H9 (cell line): Measurements from ENCODE around the gene TSPAN4. TPM values are rescaled to one million over a fixed set of nuclear protein-coding genes. Genes with fewer than 3 reads are reported as not detected.

Experiments used
- DNase-seq: peaks from one replicate; pipeline ENCODE4 v3.0.0-alpha.2; 2017
- H2AFZ ChIP-seq: one replicate; pipeline ENCODE4 v1.6.1; 2013; ENCODE audit warnings: mild to moderate bottlenecking, low read length, control low read depth, moderate library complexity
- H2AK5ac ChIP-seq: 2 replicates; pipeline ENCODE4 v1.6.1; 2013; ENCODE audit warnings: low read length, control low read depth, mixed read lengths; ENCODE audit not compliant: insufficient read length
- H2BK120ac ChIP-seq: one replicate; pipeline ENCODE4 v1.6.1; 2013; ENCODE audit warnings: low read depth, mild to moderate bottlenecking, low read length, control low read depth, inconsistent platforms; ENCODE audit not compliant: poor library complexity, severe bottlenecking
- H2BK12ac ChIP-seq: 2 replicates; pipeline ENCODE4 v1.6.1; 2013; ENCODE audit warnings: low read length, control low read depth, mixed read lengths, low read depth; ENCODE audit not compliant: insufficient read length
- H2BK15ac ChIP-seq: 2 replicates; pipeline ENCODE4 v1.6.1; 2013; ENCODE audit warnings: low read depth, low read length, control low read depth
- H2BK20ac ChIP-seq: one replicate; pipeline ENCODE4 v1.6.1; 2013; ENCODE audit warnings: low read depth, mild to moderate bottlenecking, low read length, control low read depth, inconsistent platforms; ENCODE audit not compliant: poor library complexity, severe bottlenecking
- H2BK5ac ChIP-seq: 2 replicates; pipeline ENCODE4 v1.6.1; 2013; ENCODE audit warnings: low read length, control low read depth, mixed read lengths; ENCODE audit not compliant: insufficient read length
- H3K14ac ChIP-seq: 2 replicates; pipeline ENCODE4 v1.6.1; 2013; ENCODE audit warnings: low read length, control low read depth; ENCODE audit not compliant: insufficient read depth
- H3K18ac ChIP-seq: 2 replicates; pipeline ENCODE4 v1.6.1; 2013; ENCODE audit warnings: low read depth, mild to moderate bottlenecking, mixed read lengths, low read length, control low read depth; ENCODE audit not compliant: insufficient read length
- H3K23ac ChIP-seq: 2 replicates; pipeline ENCODE4 v1.6.1; 2013; ENCODE audit warnings: low read length, control low read depth, mixed read lengths, low read depth; ENCODE audit not compliant: insufficient read length
- H3K23me2 ChIP-seq: 2 replicates; pipeline ENCODE4 v1.6.1; 2013; ENCODE audit warnings: low read depth, mild to moderate bottlenecking, mixed read lengths, low read length, control low read depth; ENCODE audit not compliant: insufficient read length, poor library complexity, severe bottlenecking
- H3K27ac ChIP-seq: 2 replicates; pipeline ENCODE4 v1.5.1; 2013; ENCODE audit warnings: low read length, control low read depth, mixed read lengths, low read depth; ENCODE audit not compliant: insufficient read length
- H3K27me3 ChIP-seq: 2 replicates; pipeline ENCODE4 v1.6.1; 2013; ENCODE audit warnings: low read length, control low read depth, inconsistent platforms; ENCODE audit not compliant: insufficient read depth
- H3K4ac ChIP-seq: 2 replicates; pipeline ENCODE4 v1.6.1; 2013; ENCODE audit warnings: low read depth, mild to moderate bottlenecking, control low read depth, inconsistent platforms, low read length, moderate library complexity
- H3K4me1 ChIP-seq: 2 replicates; pipeline ENCODE4 v1.6.1; 2013; ENCODE audit warnings: low read length, control low read depth, inconsistent platforms; ENCODE audit not compliant: insufficient read depth
- H3K4me2 ChIP-seq: 2 replicates; pipeline ENCODE4 v1.6.1; 2013; ENCODE audit warnings: low read length, control low read depth, mixed read lengths; ENCODE audit not compliant: insufficient read length, insufficient read depth
- H3K56ac ChIP-seq: 2 replicates; pipeline ENCODE4 v1.6.1; 2013; ENCODE audit warnings: low read depth, mild to moderate bottlenecking, mixed read lengths, low read length, control low read depth; ENCODE audit not compliant: insufficient read length
- H3K79me1 ChIP-seq: 2 replicates; pipeline ENCODE4 v1.6.1; 2013; ENCODE audit warnings: low read depth, mild to moderate bottlenecking, moderate library complexity, low read length, control low read depth, inconsistent platforms; ENCODE audit not compliant: insufficient read depth, poor library complexity, severe bottlenecking
- H3K79me2 ChIP-seq: 2 replicates; pipeline ENCODE4 v1.6.1; 2013; ENCODE audit warnings: low read length, control low read depth, inconsistent platforms; ENCODE audit not compliant: insufficient read depth
- H3K9ac ChIP-seq: 2 replicates; pipeline ENCODE4 v1.6.1; 2013; ENCODE audit warnings: low read length, control low read depth, mixed read lengths; ENCODE audit not compliant: insufficient read length; ENCODE audit errors: extremely low read depth
- H3K9me3 ChIP-seq: one replicate; pipeline ENCODE4 v1.6.1; 2013; ENCODE audit warnings: low read depth, low read length, inconsistent platforms; ENCODE audit not compliant: control insufficient read depth
- H3T11ph ChIP-seq: one replicate; pipeline ENCODE4 v1.6.1; 2013; ENCODE audit warnings: mild to moderate bottlenecking, low read length, control low read depth, inconsistent platforms
- H4K20me1 ChIP-seq: one replicate; pipeline ENCODE4 v1.6.1; 2013; ENCODE audit not compliant: control insufficient read depth, insufficient read length, insufficient read depth
- H4K5ac ChIP-seq: 2 replicates; pipeline ENCODE4 v1.6.1; 2013; ENCODE audit warnings: low read depth, mild to moderate bottlenecking, mixed read lengths, low read length, control low read depth; ENCODE audit not compliant: insufficient read length
- H4K8ac ChIP-seq: replicated peaks from 2 replicates; pipeline ENCODE4 v1.6.1; 2013; ENCODE audit warnings: low read length, control low read depth, mixed read lengths, low read depth; ENCODE audit not compliant: insufficient read length
- H4K91ac ChIP-seq: 2 replicates; pipeline ENCODE4 v1.6.1; 2013; ENCODE audit warnings: low read depth, mild to moderate bottlenecking, moderate library complexity, mixed read lengths, low read length, control low read depth; ENCODE audit not compliant: insufficient read length
- H3K27ac Mint-ChIP-seq, 3 experiments: 2 replicates in 2 of 3; 3 replicates in 1 of 3; pipeline ENCODE4 v1.8.0; 2020 to 2021; ENCODE audit warnings: mixed read lengths in 3 of 3, mild to moderate bottlenecking in 1 of 3, moderate library complexity in 1 of 3
- H3K27me3 Mint-ChIP-seq: 2 replicates; pipeline ENCODE4 v1.8.0; 2021; ENCODE audit warnings: low read depth, mild to moderate bottlenecking, moderate library complexity, mixed read lengths
- H3K36me3 Mint-ChIP-seq, 3 experiments: 2 replicates in 2 of 3; 3 replicates in 1 of 3; pipeline ENCODE4 v1.8.0; 2020 to 2021; ENCODE audit warnings: low read depth in 3 of 3, mixed read lengths in 3 of 3; ENCODE audit not compliant: insufficient read depth in 1 of 3
- H3K4me1 Mint-ChIP-seq, 2 experiments: 2 replicates each; pipeline ENCODE4 v1.8.0; 2020; ENCODE audit warnings: mixed read lengths in 2 of 2
- H3K4me3 Mint-ChIP-seq, 2 experiments: 2 replicates in 1 of 2; 3 replicates in 1 of 2; pipeline ENCODE4 v1.8.0; 2020 to 2021; ENCODE audit warnings: mild to moderate bottlenecking in 2 of 2, mixed read lengths in 2 of 2, moderate library complexity in 1 of 2
- H3K9me3 Mint-ChIP-seq, 2 experiments: 2 replicates in 1 of 2; 3 replicates in 1 of 2; pipeline ENCODE4 v1.8.0; 2020; ENCODE audit warnings: mild to moderate bottlenecking in 2 of 2, mixed read lengths in 2 of 2, moderate library complexity in 1 of 2
- CTCF ChIP-seq: fragments of 200-600 bp; sonication (generic); conservative IDR thresholded peaks from 3 replicates; pipeline ENCODE4 v1.8.0; 2021; ENCODE audit warnings: antibody characterized with exemption, mild to moderate bottlenecking
- WGBS: extraction: QIAGEN DNeasy Blood & Tissue Kit; methylation state at CpG from one replicate; pipeline ENCODE4 v1.1.7; 2013; ENCODE audit warnings: missing lambda C conversion rate, low lambda C conversion rate, mixed read lengths; ENCODE audit not compliant: insufficient read length; ENCODE audit errors: extremely low coverage; 5-methylcytosine and 5-hydroxymethylcytosine counted together
- total RNA-seq: library from RNA; stranded (reverse); gene quantifications from 2 replicates; pipeline ENCODE4 v1.2.1, GENCODE V29; 2021

Gene TSPAN4
- total RNA-seq, 1 experiment from 2014 or later: 64.6 TPM

- Histone ChIP-seq H3K79me1 (no peaks in the 10 kb centered on the region), H3K14ac (no peak overlapping the region), H4K5ac (no peak overlapping the region), H2BK20ac (no peak overlapping the region), H2BK5ac (no peak overlapping the region), H2BK120ac (no peak overlapping the region), H4K20me1 (no peaks in the 10 kb centered on the region), H2BK12ac (no peak overlapping the region), H3K4ac (no peak overlapping the region), H2AFZ (no peak overlapping the region), H2AK5ac (no peak overlapping the region), H3K9ac (no peak overlapping the region), H3T11ph (no peak overlapping the region), H3K4me1 (no peaks in the 10 kb centered on the region), H3K23ac (no peak overlapping the region), H3K27me3 (no peaks in the 10 kb centered on the region), H3K23me2 (no peaks in the 10 kb centered on the region), H4K8ac (no peak overlapping the region), H2BK15ac (no peak overlapping the region), H3K56ac (no peak overlapping the region), H3K9me3 (no peaks in the 10 kb centered on the region), H3K27ac (no peak overlapping the region), H3K18ac (no peak overlapping the region), H3K79me2 (no peaks in the 10 kb centered on the region), H4K91ac (no peak overlapping the region), H3K4me2 (no peak overlapping the region)
- Mint-ChIP-seq H3K27me3 (peaks cover 3% of the 10 kb centered on the region; the same call in 1 of the 2 replicates), H3K27ac (peak overlapping the region in 1 of 3 experiments; percentile 68; a peak in 1 of 7 replicates), H3K4me3 (no peak overlapping the region), H3K36me3 (peaks cover 8 to 35% (median 30%) of the 10 kb centered on the region in 3 experiments), H3K9me3 (no peaks in the 10 kb centered on the region), H3K4me1 (peaks cover 4 to 7% of the 10 kb centered on the region in 2 experiments)
- no peak for DNase-seq
- peak; percentile 41; the same call in 2 of the 3 replicates for TF ChIP-seq CTCF
- WGBS: no CpG with 5 or more reads among the region's 8 CpGs
These were observed 27.4 kb downstream of the TSPAN4 start for GRCh38 chr11:870127-870413.
